EH (cell line): ENCODE measurements around the gene CACNG4.

Experiments
- DNase-seq: peaks from one replicate; pipeline ENCODE4 v3.0.0-alpha.2; 2015; ENCODE audit warnings: low read depth

The CACNG4 gene

DNA sequence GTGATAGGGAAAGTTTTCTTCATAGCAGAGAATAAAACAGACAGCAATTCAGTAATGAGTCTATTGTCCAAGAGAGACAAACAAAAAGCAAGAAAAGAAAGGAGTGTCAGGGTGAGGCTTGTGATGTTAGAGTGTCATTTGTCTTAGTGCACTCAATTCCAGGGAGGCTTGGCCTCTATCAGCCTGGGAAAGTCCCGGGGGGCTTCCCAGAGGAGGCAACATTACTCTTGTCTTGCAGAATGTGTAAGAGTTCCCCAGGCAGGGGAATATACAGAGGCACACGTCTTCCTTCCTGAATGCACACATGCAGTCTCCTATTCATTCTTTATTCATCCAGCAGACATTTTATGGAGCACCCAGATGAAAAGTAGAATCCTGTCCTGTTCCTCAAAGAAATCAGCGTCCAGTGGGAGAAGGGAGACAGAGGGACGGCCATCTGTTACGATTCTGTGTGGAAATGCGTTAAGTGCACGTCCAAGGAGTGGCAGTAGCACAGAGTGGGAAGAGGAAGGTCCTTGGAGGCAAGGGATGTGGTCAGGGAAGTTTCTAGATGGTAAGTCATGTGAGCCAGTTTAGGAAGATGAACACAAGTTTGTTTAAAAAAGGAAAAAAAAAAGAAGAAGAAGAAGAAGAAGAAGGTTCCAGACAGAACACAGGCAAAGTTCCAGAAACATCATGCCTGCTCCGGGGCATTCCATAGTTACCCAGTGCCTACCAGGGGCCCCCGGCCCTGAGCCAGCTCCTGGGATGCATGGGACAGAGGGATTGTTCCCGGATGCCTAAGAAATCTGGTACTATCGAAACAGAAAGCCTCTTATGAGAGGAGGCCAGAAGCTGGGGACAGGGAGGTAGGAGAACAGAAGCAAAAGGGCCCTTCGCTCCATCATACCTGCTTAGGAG lies 21.1 kb downstream of the CACNG4 start:
- no peak for DNase-seq

DNA sequence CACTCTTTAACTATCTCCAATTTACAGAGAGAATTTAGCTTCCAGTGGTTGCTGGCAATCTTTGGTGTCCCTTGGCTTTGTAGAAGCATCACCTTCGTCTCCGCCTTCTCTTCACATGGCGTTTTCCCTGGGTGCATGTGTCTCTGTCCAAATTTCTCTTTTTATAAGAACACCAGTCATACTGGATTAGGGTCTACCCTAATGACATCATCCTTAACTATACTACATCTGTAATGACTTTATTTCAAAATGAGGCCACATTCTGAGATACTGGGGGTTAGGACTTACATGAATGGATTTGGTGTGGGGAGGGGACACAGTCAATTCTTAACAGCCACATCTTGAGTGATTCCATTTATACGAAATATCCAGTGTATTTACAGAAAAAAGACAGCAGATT lies 22.2 kb downstream of the CACNG4 start:
- no peak for DNase-seq

- DNase-seq, result no peak
Measured at GRCh38 chr17:66987059-66987616, 22.6 kb downstream of the CACNG4 start.

DNA sequence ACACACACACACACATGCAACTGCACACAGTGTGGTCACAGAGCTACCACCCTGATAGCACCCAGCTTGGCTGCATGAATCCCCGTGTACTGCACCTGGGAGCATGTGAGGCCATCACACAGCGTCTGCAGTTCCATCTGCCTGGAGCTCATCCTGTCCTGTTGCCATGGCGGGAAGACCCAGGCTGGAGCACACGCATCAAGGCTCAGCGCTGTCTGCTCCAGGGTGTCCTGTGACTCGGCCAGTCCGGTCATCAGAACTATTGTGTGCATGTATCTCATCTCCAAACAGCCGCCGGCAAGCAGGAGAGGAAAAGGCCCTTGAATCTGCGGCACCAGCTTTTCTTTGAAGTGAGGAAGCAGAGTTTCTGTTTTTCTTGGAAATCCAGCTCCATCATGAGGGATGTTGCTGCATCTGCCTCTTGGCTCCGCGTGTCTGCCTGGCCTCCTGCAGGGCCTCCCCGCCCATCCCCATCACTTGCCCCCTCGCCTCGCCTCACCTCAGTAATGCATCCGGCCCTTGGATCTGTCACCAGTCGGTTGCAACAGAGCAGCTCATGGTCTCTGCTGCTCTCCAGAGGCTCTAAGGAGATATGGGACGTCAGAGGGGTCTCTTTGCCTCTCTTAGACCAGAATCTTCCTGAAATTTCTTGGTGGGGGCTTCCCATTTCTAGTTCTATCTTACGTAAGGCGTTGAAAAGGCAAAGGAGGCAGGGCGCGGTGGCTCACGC lies 23.7 kb downstream of the CACNG4 start:
- no peak for DNase-seq

DNA sequence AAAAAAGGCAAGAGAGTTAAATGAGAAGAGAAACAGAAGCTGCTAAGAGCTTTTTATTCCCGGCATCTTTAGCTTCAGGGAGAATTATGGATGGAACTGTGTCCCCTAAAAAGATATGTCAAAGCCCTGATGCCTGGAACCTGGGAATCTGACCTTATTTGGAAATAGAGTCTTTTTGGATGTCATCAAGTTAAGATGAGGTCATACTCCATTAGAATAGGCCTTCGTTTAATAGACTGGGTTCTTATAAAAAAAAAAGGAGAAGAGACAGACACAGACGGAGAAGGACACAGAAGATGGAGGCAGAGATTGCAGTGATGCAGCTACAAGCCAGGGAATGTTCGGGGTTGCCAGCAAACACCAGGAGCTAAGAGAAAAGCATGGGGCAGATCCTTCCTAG lies 24.6 kb downstream of the CACNG4 start:
- no peak for DNase-seq

- no peak for DNase-seq
Measured at GRCh38 chr17:66989579-66989978, 25.1 kb downstream of the CACNG4 start.

GRCh38 chr17:66990047-66990446 lies 25.5 kb downstream of the CACNG4 start:
- no peak for DNase-seq

DNA sequence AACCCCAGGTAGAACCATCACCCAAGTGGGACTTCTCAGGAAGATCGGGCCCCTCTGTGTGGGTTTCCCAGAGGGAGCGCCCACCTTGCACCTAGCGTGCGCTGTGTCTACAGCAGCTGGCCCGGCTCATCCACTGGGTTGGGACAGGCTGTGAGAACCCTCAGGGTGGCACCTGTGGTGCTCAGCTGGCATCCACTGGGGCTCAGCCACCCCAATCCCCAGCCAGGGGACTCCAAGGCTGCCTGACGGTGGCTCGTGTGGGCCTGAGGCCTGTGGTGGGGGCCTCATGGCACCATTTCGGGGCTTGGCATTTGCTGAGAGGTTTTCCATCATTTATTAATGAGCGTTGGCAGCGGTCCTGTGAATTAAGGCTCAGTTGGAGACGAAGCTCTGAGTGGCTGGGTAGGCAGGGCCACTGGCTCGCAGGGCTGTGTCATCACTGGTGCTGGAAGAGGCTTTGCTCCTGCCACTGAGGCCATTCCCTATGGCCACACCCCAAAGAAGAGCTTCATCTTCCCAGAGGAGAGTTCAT lies 28.5 kb downstream of the CACNG4 start:
- DNase-seq, result no peak

DNA sequence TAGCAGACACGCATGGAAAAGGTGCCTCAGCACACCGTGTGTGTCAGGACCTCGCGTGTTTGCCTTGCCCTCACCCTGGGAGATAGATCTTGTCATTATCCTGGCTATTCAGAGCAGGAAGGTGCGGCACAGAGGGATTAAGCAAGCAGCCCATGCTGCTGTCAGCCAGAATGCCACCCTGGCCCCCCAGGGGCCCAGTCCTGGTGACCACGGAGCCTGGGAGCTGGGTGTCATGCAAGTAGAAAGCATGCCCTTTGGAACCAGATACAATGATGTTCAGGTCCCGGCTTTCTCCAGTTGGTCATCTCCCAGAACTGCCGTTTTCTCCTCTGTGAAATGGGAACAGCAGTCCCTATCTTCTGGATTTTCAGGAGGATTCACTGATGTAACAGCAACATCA lies 29.9 kb downstream of the CACNG4 start:
- no peak for DNase-seq

DNA sequence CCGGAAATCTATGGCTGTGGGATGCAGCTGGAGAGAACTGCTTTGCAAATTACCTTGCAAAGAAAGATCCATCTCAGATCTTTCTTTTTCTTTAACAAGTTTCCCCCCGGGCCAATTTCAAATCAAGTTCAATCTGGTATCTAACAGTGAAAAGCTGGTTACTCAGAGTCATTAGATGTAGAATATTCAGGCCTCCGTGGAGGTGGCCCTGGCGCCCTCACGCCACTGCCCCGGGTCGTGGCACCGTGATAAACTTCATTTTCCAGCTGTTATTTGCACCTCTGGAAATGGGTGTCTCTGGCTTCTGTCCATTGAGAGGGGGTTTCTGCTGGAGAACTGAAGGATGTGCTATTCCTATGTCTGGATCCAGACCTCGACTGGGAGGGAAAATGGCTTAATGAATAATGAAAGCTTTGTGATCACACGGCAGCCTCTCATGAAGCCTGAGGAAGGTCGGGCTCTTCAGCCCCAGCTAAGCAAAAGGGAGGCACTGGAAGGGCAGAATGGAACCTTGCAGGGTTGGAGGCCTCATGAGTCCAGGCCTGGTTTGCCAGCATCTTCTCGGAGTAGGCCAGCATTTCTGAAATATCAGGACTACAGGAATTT lies 30.5 kb downstream of the CACNG4 start:
- DNase-seq, result no peak

GRCh38 chr17:66995944-66996343 lies 31.4 kb downstream of the CACNG4 start:
- no peak for DNase-seq

DNA sequence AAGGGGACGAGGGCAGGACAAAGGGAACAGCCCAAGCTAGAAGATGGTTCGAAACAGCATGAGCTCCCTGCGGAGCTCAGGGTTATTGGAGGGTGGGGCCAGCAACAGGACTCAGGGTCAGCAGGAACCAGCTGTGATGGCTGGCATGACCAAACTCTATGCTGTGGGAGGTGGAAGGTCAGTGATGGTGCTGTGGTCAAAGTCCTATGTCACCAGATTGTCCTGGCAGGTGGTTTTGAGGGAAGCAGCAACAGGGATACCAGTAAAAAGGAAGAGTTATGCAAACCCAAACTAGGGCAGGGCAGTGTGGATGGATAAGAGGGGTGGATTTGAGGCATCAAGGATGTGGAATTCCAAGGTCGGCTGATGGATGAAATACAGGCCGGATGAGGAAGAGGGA lies 32.4 kb downstream of the CACNG4 start:
- DNase-seq, result no peak

- no peak for DNase-seq
Measured at GRCh38 chr17:67003231-67003630, 38.7 kb downstream of the CACNG4 start.

DNA sequence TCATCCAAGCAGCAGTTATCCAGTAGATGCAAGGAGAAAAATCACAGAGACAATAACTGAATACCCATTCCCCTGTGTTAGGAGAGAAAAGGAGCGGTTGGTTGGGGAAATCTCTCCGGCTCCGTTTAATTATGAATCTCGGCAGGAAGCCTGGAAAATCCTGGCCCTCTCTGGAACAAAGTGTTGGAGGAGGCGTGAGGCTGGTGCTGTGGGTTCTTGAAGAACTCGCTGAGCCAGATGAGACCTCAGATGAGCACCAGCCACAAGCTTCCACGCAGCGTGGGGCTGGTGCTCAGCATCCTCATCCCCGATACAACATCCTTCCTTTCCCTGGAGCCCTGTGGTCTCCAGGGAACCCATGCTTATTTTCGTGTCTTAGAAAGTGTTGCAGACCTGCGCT lies 39.7 kb downstream of the CACNG4 start:
- no peak for DNase-seq

DNA sequence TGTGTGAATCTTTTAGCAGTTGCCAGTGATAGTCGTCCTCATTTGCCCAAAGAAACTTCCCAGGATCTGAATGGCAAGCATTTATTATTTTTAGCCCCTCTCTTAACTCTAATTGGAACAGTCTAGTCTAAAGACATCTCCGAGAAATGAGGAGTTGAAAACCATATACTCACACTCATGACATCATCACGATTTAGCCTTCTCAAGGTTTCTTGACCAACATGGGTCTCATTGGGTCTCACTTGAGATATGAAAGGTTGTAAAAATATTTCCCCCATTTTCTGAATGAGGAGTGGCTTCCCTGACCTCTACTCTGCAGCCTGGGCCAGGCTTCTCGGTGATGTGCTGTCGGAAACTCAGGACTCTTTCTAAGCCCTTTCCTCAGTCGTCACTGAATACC lies 42.8 kb downstream of the CACNG4 start:
- no peak for DNase-seq

DNA sequence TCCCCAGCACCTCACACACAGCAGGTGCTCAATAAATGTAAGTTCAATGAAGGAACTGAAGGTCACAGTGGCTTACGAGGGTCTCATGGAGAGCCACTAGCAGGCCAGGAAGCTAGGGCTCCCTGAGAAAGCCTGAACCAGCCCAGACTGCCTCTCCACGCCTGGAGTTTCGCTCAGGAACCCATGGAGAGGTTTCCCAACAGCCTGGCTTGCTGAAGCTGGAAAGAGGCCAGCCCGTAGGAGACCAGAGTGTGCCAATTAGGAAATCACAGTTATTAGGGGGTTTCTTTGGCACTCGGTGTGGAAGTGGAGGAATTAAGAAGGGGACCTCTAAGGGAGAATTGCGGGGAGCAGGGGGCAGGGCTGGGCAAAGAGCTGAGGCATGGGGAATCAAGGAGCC lies 43.6 kb downstream of the CACNG4 start:
- DNase-seq, result no peak

DNA sequence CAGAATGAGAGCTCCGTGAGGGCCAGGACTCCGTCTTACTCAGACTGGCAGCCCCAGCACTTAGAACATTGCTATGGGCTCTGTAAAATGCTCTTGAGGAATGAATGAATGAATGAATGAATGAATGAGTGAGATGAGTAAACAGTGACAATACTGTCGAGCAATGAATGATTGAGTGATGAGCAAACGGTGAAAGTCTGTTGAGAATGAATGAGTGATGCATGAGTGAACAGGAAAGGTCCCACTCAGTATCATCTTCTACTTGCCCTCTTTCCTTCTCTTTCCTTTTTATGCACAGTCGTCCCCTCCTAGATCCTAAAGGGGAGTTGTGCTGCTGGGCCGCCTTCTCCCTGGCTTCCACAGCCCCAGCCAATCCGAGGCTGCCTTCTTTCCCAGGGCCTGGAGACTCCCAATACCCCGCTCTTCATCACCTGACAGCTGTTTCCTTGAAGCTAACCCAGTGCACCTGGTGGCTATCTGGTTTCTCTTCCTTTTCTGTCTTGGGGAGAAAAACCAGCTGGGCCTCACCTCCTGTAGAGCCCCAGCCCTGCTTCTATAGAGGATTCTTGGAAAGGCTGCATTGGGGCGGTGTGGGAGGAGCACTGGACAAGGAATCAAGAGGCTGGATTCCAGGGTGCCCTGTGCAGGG lies 47.1 kb downstream of the CACNG4 start:
- no peak for DNase-seq

GRCh38 chr17:67013891-67014290 lies 49.4 kb downstream of the CACNG4 start:
- DNase-seq, result no peak

- no peak for DNase-seq
Measured at GRCh38 chr17:67015001-67015400, 50.5 kb downstream of the CACNG4 start.

GRCh38 chr17:67016039-67016762 lies 51.7 kb downstream of the CACNG4 start:
- no peak for DNase-seq

DNA sequence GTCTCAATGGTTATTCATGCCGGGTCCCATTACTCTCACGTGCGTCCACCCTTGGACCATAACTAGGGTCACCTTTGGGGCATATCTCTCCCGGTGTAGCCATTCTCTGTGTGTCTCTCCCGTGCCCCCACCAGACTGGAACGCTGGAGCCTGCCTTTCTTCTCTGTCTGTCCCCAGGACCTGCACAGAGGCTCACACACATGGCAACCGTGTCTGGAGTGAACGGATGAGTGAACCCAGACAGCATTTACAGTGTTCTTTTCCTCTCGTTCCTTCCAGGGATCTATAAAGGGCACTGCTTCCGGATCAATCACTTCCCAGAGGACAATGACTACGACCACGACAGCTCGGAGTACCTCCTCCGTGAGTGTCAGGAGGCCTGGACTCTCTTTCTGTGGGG lies 53.4 kb downstream of the CACNG4 start:
- DNase-seq, result no peak
